K562 (cell line): ENCODE data around the gene CENPX. TPM values are rescaled to one million over a fixed set of nuclear protein-coding genes. Genes with fewer than 3 reads are reported as not detected.

Source experiments
- MAFK ChIP-seq: IDR thresholded peaks from 2 replicates; pipeline ENCODE4 v1.6.1; 2011; ENCODE audit warnings: low read length, improper control_type of control experiment
- POLR3A ChIP-seq: IDR thresholded peaks from 2 replicates; pipeline ENCODE4 v1.6.1; 2011; ENCODE audit warnings: borderline replicate concordance, mild to moderate bottlenecking, moderate library complexity; ENCODE audit not compliant: insufficient read length, insufficient read depth; ENCODE audit errors: extremely low read depth
- POU5F1 ChIP-seq: fragments of 150-350 bp; IDR thresholded peaks from 2 replicates; pipeline ENCODE4 v1.6.1; 2014; ENCODE audit warnings: borderline replicate concordance, low read length, low read depth, mild to moderate bottlenecking; ENCODE audit not compliant: partially characterized antibody
- RBBP5 ChIP-seq: fragments of 200-600 bp; sonication (generic); IDR thresholded peaks from 2 replicates; pipeline ENCODE4 v1.6.1; 2012; ENCODE audit warnings: borderline replicate concordance, mild to moderate bottlenecking, low read length, control low read depth, inconsistent platforms; ENCODE audit not compliant: insufficient read depth, poor library complexity, severe bottlenecking
- RCOR1 ChIP-seq, 2 experiments: IDR thresholded peaks; 2 replicates each; pipeline ENCODE4 v1.6.1; 2012; ENCODE audit warnings: low read depth in 2 of 2, low read length in 2 of 2, borderline replicate concordance in 1 of 2, improper control_type of control experiment in 1 of 2
- SMARCE1 ChIP-seq: fragments of 450-650 bp; IDR thresholded peaks from 2 replicates; pipeline ENCODE4 v1.7.1; 2016; ENCODE audit warnings: mild to moderate bottlenecking
- SNRNP70 ChIP-seq: fragments of 200-400 bp; formaldehyde crosslinking; optimal IDR thresholded peaks from 2 replicates; pipeline ENCODE3; 2017; ENCODE audit warnings: low read depth, low read length
- polyA plus RNA-seq, 8 experiments: library from polyadenylated mRNA; depleted of rRNA in 4 of 8; stranded (reverse) in 5 of 8; unstranded in 3 of 8; fragments of >200 nt; fragmentation: Nextera tagmentation in 2 of 8; fragmentation: Illumina TruSeq in 1 of 8; extraction: Ambion mirVana in 2 of 8; extraction: Trizol in 1 of 8; gene quantifications; 2 replicates each; pipeline versions ENCODE4 v1.2.1 to v1.2.3, GENCODE V29; 2011 to 2014; ENCODE audit warnings: inconsistent platforms in 1 of 8, missing spikeins in 1 of 8
- total RNA-seq, 7 experiments: library from RNA; depleted of rRNA in 6 of 7; stranded (reverse); fragments of >200 nt in 6 of 7; fragmentation: Illumina TruSeq in 2 of 7; extraction: Trizol in 2 of 7; gene quantifications; 2 replicates each; pipeline versions ENCODE4 v1.2.1 to v1.2.3, GENCODE V29; 2011 to 2021; ENCODE audit warnings: low replicate concordance in 1 of 7
- TF ChIP-seq, protein P1 (sequence below): fragments of 250-450 bp; sonication (Bioruptor Pico); IDR thresholded peaks from 2 replicates; pipeline ENCODE4 v1.4.0; 2020; ENCODE audit warnings: mild to moderate bottlenecking, moderate library complexity, borderline replicate concordance

Gene CENPX
- total and polyA plus RNA-seq, 9 of the 15 experiments (the other 6 are each of a cell fraction or from before 2014, with no cell fraction given): 32.7 to 352 (median 127) TPM

DNA sequence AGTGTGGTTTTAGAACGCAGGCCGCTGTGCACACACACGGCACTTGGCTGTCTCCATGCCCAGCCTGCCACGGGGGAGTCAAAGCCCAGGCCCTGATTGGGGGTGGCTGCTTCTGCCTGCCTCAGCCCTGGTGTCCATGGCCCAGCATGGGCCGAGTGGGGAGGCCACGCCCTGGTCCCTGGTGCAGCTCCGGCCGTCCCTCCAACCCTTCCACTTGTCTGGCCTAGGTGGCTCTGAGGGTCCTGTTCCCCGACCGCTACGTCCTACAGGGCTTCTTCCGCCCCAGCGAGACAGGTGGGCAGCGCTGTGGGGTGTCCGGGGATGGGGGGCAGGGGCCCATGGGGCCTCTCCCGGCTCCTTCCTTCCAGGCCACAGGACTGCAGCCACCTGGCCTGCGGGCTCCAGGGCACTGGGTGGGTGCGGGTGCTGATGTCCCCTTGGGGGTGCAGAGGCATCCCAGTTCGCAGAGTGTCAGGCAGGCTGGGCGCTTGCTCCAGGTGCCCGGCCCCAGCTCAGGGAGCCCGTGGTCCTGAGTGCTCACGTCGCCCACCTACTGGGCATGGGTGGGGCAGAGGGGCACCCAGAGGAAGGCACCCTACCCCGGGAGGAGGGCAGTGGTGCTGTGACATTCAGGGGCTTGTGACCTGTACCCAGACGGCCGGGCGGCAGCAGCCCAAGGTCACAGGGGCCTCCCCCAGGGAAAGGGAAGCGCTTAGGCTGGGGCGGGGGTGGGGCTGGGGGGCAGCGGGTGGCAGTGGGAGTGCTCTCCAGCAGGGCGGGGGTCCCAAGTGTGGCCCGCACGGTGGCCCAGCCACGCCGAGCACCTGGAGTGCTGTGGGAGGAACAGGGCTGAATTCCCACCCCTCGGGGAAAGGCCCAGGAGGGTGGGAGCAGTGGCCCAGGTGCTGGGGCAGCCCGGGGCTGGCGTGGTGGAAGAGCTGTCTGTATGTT, 11.8 kb downstream of the CENPX start (continued):
- TF ChIP-seq POU5F1: no peak
- no peak for TF ChIP-seq POLR3A
- TF ChIP-seq, protein P1, sequence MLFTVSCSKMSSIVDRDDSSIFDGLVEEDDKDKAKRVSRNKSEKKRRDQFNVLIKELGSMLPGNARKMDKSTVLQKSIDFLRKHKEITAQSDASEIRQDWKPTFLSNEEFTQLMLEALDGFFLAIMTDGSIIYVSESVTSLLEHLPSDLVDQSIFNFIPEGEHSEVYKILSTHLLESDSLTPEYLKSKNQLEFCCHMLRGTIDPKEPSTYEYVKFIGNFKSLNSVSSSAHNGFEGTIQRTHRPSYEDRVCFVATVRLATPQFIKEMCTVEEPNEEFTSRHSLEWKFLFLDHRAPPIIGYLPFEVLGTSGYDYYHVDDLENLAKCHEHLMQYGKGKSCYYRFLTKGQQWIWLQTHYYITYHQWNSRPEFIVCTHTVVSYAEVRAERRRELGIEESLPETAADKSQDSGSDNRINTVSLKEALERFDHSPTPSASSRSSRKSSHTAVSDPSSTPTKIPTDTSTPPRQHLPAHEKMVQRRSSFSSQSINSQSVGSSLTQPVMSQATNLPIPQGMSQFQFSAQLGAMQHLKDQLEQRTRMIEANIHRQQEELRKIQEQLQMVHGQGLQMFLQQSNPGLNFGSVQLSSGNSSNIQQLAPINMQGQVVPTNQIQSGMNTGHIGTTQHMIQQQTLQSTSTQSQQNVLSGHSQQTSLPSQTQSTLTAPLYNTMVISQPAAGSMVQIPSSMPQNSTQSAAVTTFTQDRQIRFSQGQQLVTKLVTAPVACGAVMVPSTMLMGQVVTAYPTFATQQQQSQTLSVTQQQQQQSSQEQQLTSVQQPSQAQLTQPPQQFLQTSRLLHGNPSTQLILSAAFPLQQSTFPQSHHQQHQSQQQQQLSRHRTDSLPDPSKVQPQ (CRISPR knock-in tag): no peak
- TF ChIP-seq SNRNP70: no peak
- no peak for TF ChIP-seq SMARCE1
- no peak for TF ChIP-seq RCOR1 (IDR thresholded peaks at IDR 0.05; ENCODE audit: borderline replicate concordance in 1 of 2, low read depth in 2 of 2, low read length in 2 of 2)
- TF ChIP-seq MAFK: no peak
- no peak for TF ChIP-seq RBBP5
